IMR-90 (cell line): Measurements from ENCODE around the gene KDM8. TPM values are rescaled to one million over a fixed set of nuclear protein-coding genes. Genes with fewer than 3 reads are reported as not detected.

ENCODE experiments used
- ATAC-seq: fragments of 200-7000 bp; cut with Tn5 transposase; 2 replicates; pipeline ENCODE4 v1.9.1; 2020; ENCODE audit warnings: low read depth, mild to moderate bottlenecking, moderate library complexity
- BruUV-seq: library from RNA; stranded (reverse); fragments of 400-500 nt; replicated peaks from 2 replicates; lab custom pipeline; 2021; lab: Mats Ljungman, UMichigan
- CTCF ChIA-PET: fragments of 300-600 bp; formaldehyde crosslinking; extraction: SDS; loops from one replicate; lab custom pipeline; 2021; ENCODE audit warnings: antibody characterized with exemption; lab: Yijun Ruan, JAX
- POLR2A ChIA-PET: fragments of 300-600 bp; sonication (Branson Sonifier 250); formaldehyde crosslinking; loops from one replicate; lab custom pipeline; 2022; ENCODE audit warnings: antibody characterized with exemption; ENCODE audit not compliant: unreplicated experiment; lab: Charles Lee
- DNase-seq: peaks from one replicate; pipeline ENCODE4 v3.0.0; 2013
- H2AFZ ChIP-seq: replicated peaks from 2 replicates; pipeline ENCODE3; 2013; ENCODE audit warnings: low read length, mild to moderate bottlenecking; ENCODE audit not compliant: poor library complexity
- H2AK5ac ChIP-seq: 2 replicates; pipeline ENCODE4 v1.6.1; 2013; ENCODE audit warnings: low read depth, low read length, inconsistent platforms
- H2AK9ac ChIP-seq: replicated peaks from 2 replicates; pipeline ENCODE3; 2013; ENCODE audit warnings: mild to moderate bottlenecking, low read depth, low read length, moderate library complexity; ENCODE audit not compliant: poor library complexity
- H2BK120ac ChIP-seq: 2 replicates; pipeline ENCODE4 v1.6.1; 2013; ENCODE audit warnings: low read depth, low read length, inconsistent platforms
- H2BK15ac ChIP-seq: 3 replicates; pipeline ENCODE4 v1.6.1; 2013; ENCODE audit warnings: low read depth, low read length, inconsistent platforms
- H2BK20ac ChIP-seq: 2 replicates; pipeline ENCODE4 v1.6.1; 2013; ENCODE audit warnings: low read depth, mild to moderate bottlenecking, inconsistent platforms, low read length, moderate library complexity
- H2BK5ac ChIP-seq: 2 replicates; pipeline ENCODE4 v1.6.1; 2013; ENCODE audit warnings: mild to moderate bottlenecking, low read depth, low read length, inconsistent platforms; ENCODE audit not compliant: poor library complexity, severe bottlenecking
- H3K14ac ChIP-seq: replicated peaks from 2 replicates; pipeline ENCODE4 v1.6.1; 2013; ENCODE audit warnings: low read depth, low read length, inconsistent platforms
- H3K18ac ChIP-seq: 2 replicates; pipeline ENCODE4 v1.6.1; 2013; ENCODE audit warnings: low read depth, low read length, control low read depth
- H3K23ac ChIP-seq: 2 replicates; pipeline ENCODE4 v1.6.1; 2013; ENCODE audit warnings: low read depth, low read length, inconsistent platforms
- H3K27ac ChIP-seq: 2 replicates; pipeline ENCODE4 v1.5.1; 2013; ENCODE audit warnings: mild to moderate bottlenecking, control low read depth, low read length; ENCODE audit not compliant: insufficient read depth
- H3K27me3 ChIP-seq: 2 replicates; pipeline ENCODE4 v1.6.1; 2013; ENCODE audit warnings: low read length; ENCODE audit not compliant: control insufficient read depth, insufficient read depth
- H3K36me3 ChIP-seq: 2 replicates; pipeline ENCODE4 v1.6.1; 2013; ENCODE audit warnings: low read length, mixed read lengths; ENCODE audit not compliant: control insufficient read depth, insufficient read depth
- H3K4ac ChIP-seq: 2 replicates; pipeline ENCODE4 v1.6.1; 2013; ENCODE audit warnings: low read depth, low read length, inconsistent platforms
- H3K4me1 ChIP-seq: 2 replicates; pipeline ENCODE4 v1.6.1; 2013; ENCODE audit warnings: low read length, mixed read lengths; ENCODE audit not compliant: control insufficient read depth, insufficient read depth
- H3K4me2 ChIP-seq: 2 replicates; pipeline ENCODE4 v1.6.1; 2013; ENCODE audit warnings: low read depth, mild to moderate bottlenecking, control low read depth, low read length, moderate library complexity
- H3K4me3 ChIP-seq: 2 replicates; pipeline ENCODE4 v1.5.1; 2013; ENCODE audit warnings: low read depth, mild to moderate bottlenecking, control low read depth, low read length, moderate library complexity; ENCODE audit not compliant: insufficient read depth
- H3K56ac ChIP-seq: 2 replicates; pipeline ENCODE4 v1.6.1; 2013; ENCODE audit warnings: low read length, inconsistent platforms; ENCODE audit not compliant: insufficient read depth; ENCODE audit errors: extremely low read depth
- H3K79me1 ChIP-seq, 2 experiments: 2 replicates each; pipeline ENCODE4 v1.6.1; 2013; ENCODE audit warnings: low read length in 2 of 2, inconsistent platforms in 1 of 2, low read depth in 1 of 2
- H3K9ac ChIP-seq: 2 replicates; pipeline ENCODE4 v1.6.1; 2013; ENCODE audit warnings: low read depth, low read length, control low read depth
- H3K9me1 ChIP-seq: 2 replicates; pipeline ENCODE4 v1.6.1; 2013; ENCODE audit warnings: low read length, inconsistent platforms; ENCODE audit not compliant: insufficient read depth
- H3K9me3 ChIP-seq: 2 replicates; pipeline ENCODE4 v1.6.1; 2013; ENCODE audit warnings: low read length; ENCODE audit not compliant: control insufficient read depth, insufficient read depth
- H4K20me1 ChIP-seq: 2 replicates; pipeline ENCODE4 v1.6.1; 2013; ENCODE audit warnings: low read length, inconsistent platforms; ENCODE audit not compliant: insufficient read depth
- H4K5ac ChIP-seq: 2 replicates; pipeline ENCODE4 v1.6.1; 2013; ENCODE audit warnings: mild to moderate bottlenecking, low read depth, low read length, control low read depth
- H4K8ac ChIP-seq, 2 experiments: 2 replicates each; pipeline ENCODE4 v1.6.1; 2013; ENCODE audit warnings: low read depth in 2 of 2, low read length in 2 of 2, control low read depth in 1 of 2, inconsistent platforms in 1 of 2
- H4K91ac ChIP-seq: 2 replicates; pipeline ENCODE4 v1.6.1; 2013; ENCODE audit warnings: low read depth, low read length, inconsistent platforms; ENCODE audit not compliant: insufficient read depth
- BHLHE40 ChIP-seq: fragments of 150-350 bp; IDR thresholded peaks from 2 replicates; pipeline ENCODE4 v1.6.1; 2016; ENCODE audit warnings: mild to moderate bottlenecking, low read depth, low read length
- CEBPB ChIP-seq: IDR thresholded peaks from 2 replicates; pipeline ENCODE4 v1.6.1; 2012; ENCODE audit warnings: low read depth, low read length, improper control_type of control experiment
- CHD1 ChIP-seq: IDR thresholded peaks from 2 replicates; pipeline ENCODE4 v1.6.1; 2012; ENCODE audit warnings: low read depth, low read length, improper control_type of control experiment
- CTCF ChIP-seq: conservative IDR thresholded peaks from 2 replicates; pipeline ENCODE4 v1.5.1; 2012; ENCODE audit warnings: mild to moderate bottlenecking, low read depth, low read length, improper control_type of control experiment
- ELK1 ChIP-seq: fragments of 150-350 bp; IDR thresholded peaks from 2 replicates; pipeline ENCODE4 v1.6.1; 2016; ENCODE audit warnings: low read depth, mild to moderate bottlenecking, low read length, moderate library complexity, borderline replicate concordance
- FOS ChIP-seq: fragments of 150-350 bp; IDR thresholded peaks from 2 replicates; pipeline ENCODE4 v1.6.1; 2016; ENCODE audit warnings: low read depth, low read length
- MAFK ChIP-seq: IDR thresholded peaks from 2 replicates; pipeline ENCODE4 v1.6.1; 2012; ENCODE audit warnings: low read depth, low read length, improper control_type of control experiment
- MAZ ChIP-seq: IDR thresholded peaks from 2 replicates; pipeline ENCODE4 v1.6.1; 2012; ENCODE audit warnings: low read depth, mild to moderate bottlenecking, low read length, improper control_type of control experiment, moderate library complexity, borderline replicate concordance
- MXI1 ChIP-seq: IDR thresholded peaks from 2 replicates; pipeline ENCODE4 v1.6.1; 2012; ENCODE audit warnings: low read depth, mild to moderate bottlenecking, low read length, moderate library complexity, borderline replicate concordance
- NFE2L2 ChIP-seq: fragments of 150-350 bp; IDR thresholded peaks from 2 replicates; pipeline ENCODE4 v1.6.1; 2016; ENCODE audit warnings: low read depth, mild to moderate bottlenecking, low read length
- POLR2A ChIP-seq: IDR thresholded peaks from 2 replicates; pipeline ENCODE4 v1.6.1; 2012; ENCODE audit warnings: mild to moderate bottlenecking, low read depth, low read length
- RAD21 ChIP-seq: IDR thresholded peaks from 2 replicates; pipeline ENCODE4 v1.6.1; 2012; ENCODE audit warnings: low read length, improper control_type of control experiment
- RCOR1 ChIP-seq: IDR thresholded peaks from 2 replicates; pipeline ENCODE4 v1.6.1; 2012; ENCODE audit warnings: mild to moderate bottlenecking, low read length, improper control_type of control experiment; ENCODE audit not compliant: insufficient replicate concordance
- RFX5 ChIP-seq: IDR thresholded peaks from 2 replicates; pipeline ENCODE4 v1.8.0; 2012; ENCODE audit warnings: low read depth, mild to moderate bottlenecking, low read length, moderate library complexity
- SMC3 ChIP-seq: fragments of 150-350 bp; IDR thresholded peaks from 2 replicates; pipeline ENCODE4 v1.6.1; 2016; ENCODE audit warnings: low read depth, mild to moderate bottlenecking, antibody characterized with exemption, low read length, moderate library complexity
- WGBS, 2 experiments: methylation state at CpG; one replicate each; pipeline versions ENCODE4 v1.1.5 to v1.1.7; 2013; ENCODE audit warnings: missing lambda C conversion rate in 2 of 2; ENCODE audit not compliant: insufficient read length in 1 of 2; ENCODE audit errors: extremely low coverage in 2 of 2; 5-methylcytosine and 5-hydroxymethylcytosine counted together
- dilution Hi-C: fragments of 300-500 bp; cut with HindIII; formaldehyde crosslinking; loops from one replicate; pipeline ENCODE4 v1.14.3; 2018; ENCODE audit warnings: low sequenced_read_pairs; ENCODE audit not compliant: unreplicated experiment
- in situ Hi-C: fragments of 300-500 bp; cut with MboI; formaldehyde crosslinking; loops from 3 replicates; pipeline ENCODE4 v1.14.3; 2019; ENCODE audit warnings: low sequenced_read_pairs, inconsistent platforms, mixed read lengths
- intact Hi-C: fragments of 100-400 bp; cut with micrococcal nuclease; formaldehyde crosslinking; loops from 2 replicates; pipeline ENCODE4 v1.10.0; 2022
- polyA plus RNA-seq, 3 experiments: library from polyadenylated mRNA; depleted of rRNA; stranded (reverse); fragments of >200 nt; gene quantifications; 2 replicates each; pipeline ENCODE4 v1.2.3, GENCODE V29; 2012; ENCODE audit warnings: low replicate concordance in 1 of 3
- total RNA-seq: library from RNA; depleted of rRNA; stranded (reverse); fragments of >200 nt; gene quantifications from 2 replicates; pipeline ENCODE4 v1.2.3, GENCODE V29; 2012
- TF ChIP-seq, protein P1 (sequence below): fragments of 150-350 bp; IDR thresholded peaks from 2 replicates; pipeline ENCODE4 v1.6.1; 2017; ENCODE audit warnings: mild to moderate bottlenecking, antibody characterized with exemption, low read length, low read depth

The KDM8 gene
- total and polyA plus RNA-seq, 2 of the 4 experiments (the other 2 are of a cell fraction): 3.2 to 3.8 TPM

DNA sequence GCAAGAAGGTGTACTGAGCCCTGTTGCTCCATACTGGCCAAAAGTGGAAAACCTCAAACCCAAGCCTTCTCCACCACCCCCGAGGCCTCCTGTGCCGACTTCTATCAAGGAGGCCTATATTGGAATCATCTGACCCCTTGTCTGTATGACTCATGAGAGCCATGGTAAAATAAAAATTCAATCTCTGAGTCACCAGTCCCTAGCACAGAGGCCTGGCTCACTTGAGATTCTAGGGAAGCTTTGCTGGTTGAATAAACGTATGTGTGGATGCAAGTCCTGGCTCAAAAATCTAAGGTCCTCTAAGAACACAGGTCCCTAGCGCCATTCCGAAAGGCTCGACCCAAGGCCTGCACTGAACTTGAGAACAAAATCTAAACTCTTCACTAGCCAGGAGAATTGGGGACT is 50.2 kb downstream of the KDM8 start:
- H3K4me2 ChIP-seq: peak overlapping the region; percentile 44
- intact Hi-C loops: no loop called here
- peak overlapping the region; percentile 93 for H3K4ac ChIP-seq
- BruUV-seq: no TSS peak
- H3K14ac ChIP-seq: peak overlapping the region; percentile 92
- H3K79me1 ChIP-seq: peaks cover 48 to 60% of the 10 kb centered on the region in 2 experiments
- no peaks in the 10 kb centered on the region for H3K27me3 ChIP-seq
- H4K8ac ChIP-seq: peak overlapping the region; percentile 75 to 83
- H2AK9ac ChIP-seq: no peak overlapping the region
- H3K9me3 ChIP-seq: no peaks in the 10 kb centered on the region
- peak overlapping the region; percentile 88 for H3K18ac ChIP-seq
- H2BK15ac ChIP-seq: peak overlapping the region; percentile 86
- no peak for TF ChIP-seq POLR2A
- TF ChIP-seq NFE2L2: no peak
- TF ChIP-seq RFX5: no peak
- TF ChIP-seq MAFK: no peak
- TF ChIP-seq MAZ: no peak
- TF ChIP-seq BHLHE40: peak; percentile 44; the same call in 1 of the 2 replicates
- TF ChIP-seq CEBPB: no peak
- no peak for TF ChIP-seq MXI1
- no peak for TF ChIP-seq CTCF
- no peak for TF ChIP-seq SMC3
- TF ChIP-seq, protein P1, sequence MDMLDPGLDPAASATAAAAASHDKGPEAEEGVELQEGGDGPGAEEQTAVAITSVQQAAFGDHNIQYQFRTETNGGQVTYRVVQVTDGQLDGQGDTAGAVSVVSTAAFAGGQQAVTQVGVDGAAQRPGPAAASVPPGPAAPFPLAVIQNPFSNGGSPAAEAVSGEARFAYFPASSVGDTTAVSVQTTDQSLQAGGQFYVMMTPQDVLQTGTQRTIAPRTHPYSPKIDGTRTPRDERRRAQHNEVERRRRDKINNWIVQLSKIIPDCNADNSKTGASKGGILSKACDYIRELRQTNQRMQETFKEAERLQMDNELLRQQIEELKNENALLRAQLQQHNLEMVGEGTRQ: 0 out of 2 replicates have a peak, but pooled peaks have one; percentile 6
- TF ChIP-seq ELK1: no peak
- TF ChIP-seq RAD21: no peak
- no peak for TF ChIP-seq RCOR1
- TF ChIP-seq CHD1: no peak
- peak; percentile 97 for TF ChIP-seq FOS
- dilution Hi-C loops: no loop called here
- H3K4me3 ChIP-seq: no peak overlapping the region
- no CpG with 5 or more reads among the region's 6 CpGs for WGBS, 2 experiments
- peak overlapping the region; percentile 83 for H3K27ac ChIP-seq
- DNase-seq (peak; percentile 92), ATAC-seq (peak; percentile 96)
- H3K9me1 ChIP-seq: peaks cover 28% of the 10 kb centered on the region
- CTCF ChIA-PET: interaction anchor here (1.1 kb wide), 1 partner anchor 19 kb away, joined by 4 read pairs; no protein-coding TSS in a partner anchor
- H3K36me3 ChIP-seq: peaks cover 14% of the 10 kb centered on the region
- in situ Hi-C loops: no loop called here
- H2BK5ac ChIP-seq: peak overlapping the region; percentile 88
- H2AK5ac ChIP-seq: peak overlapping the region; percentile 97
- POLR2A ChIA-PET: no interaction called here
- H2BK20ac ChIP-seq: peak overlapping the region; percentile 97
- H3K23ac ChIP-seq: peak overlapping the region; percentile 97
- peaks cover 28% of the 10 kb centered on the region for H3K4me1 ChIP-seq
- H4K5ac ChIP-seq: peak overlapping the region; percentile 58
- peak overlapping the region; percentile 14; the same call in 1 of the 2 replicates for H3K9ac ChIP-seq
- peak overlapping the region; percentile 82 for H3K56ac ChIP-seq
- peak overlapping the region; percentile 23 for H2AFZ ChIP-seq
- no peaks in the 10 kb centered on the region for H4K20me1 ChIP-seq
- H2BK120ac ChIP-seq: peak overlapping the region; percentile 99
- peak overlapping the region; percentile 95 for H4K91ac ChIP-seq
